Neural cell (in vitro differentiated cells): ENCODE data around the gene STMN3.

Experiments used
- CTCF ChIP-seq: fragments of 450-650 bp; IDR thresholded peaks from 2 replicates; pipeline ENCODE4 v1.5.1; 2014; ENCODE audit warnings: antibody characterized with exemption, mild to moderate bottlenecking, moderate library complexity; ENCODE audit not compliant: poor library complexity, severe bottlenecking
- EP300 ChIP-seq: fragments of 450-650 bp; conservative IDR thresholded peaks from 2 replicates; pipeline ENCODE4 v1.6.1; 2014; ENCODE audit warnings: antibody characterized with exemption, mild to moderate bottlenecking, moderate library complexity; ENCODE audit not compliant: poor library complexity, severe bottlenecking
- EZH2 ChIP-seq: fragments of 200-600, 300-800 bp; shearing (Covaris generic), sonication (generic); IDR thresholded peaks from 2 replicates; pipeline ENCODE4 v1.6.1; 2014; ENCODE audit warnings: antibody characterized with exemption, low read length, borderline replicate concordance, mild to moderate bottlenecking; ENCODE audit not compliant: insufficient read depth, poor library complexity, severe bottlenecking
- MXI1 ChIP-seq: fragments of 450-650 bp; conservative IDR thresholded peaks from 2 replicates; pipeline ENCODE4 v1.6.1; 2014; ENCODE audit warnings: antibody characterized with exemption, mild to moderate bottlenecking; ENCODE audit not compliant: poor library complexity, severe bottlenecking
- POLR2AphosphoS5 ChIP-seq: IDR thresholded peaks from 2 replicates; pipeline ENCODE4 v1.6.1; 2012
- RAD21 ChIP-seq: fragments of 450-650 bp; conservative IDR thresholded peaks from 2 replicates; pipeline ENCODE4 v1.6.1; 2014; ENCODE audit warnings: antibody characterized with exemption, mild to moderate bottlenecking, moderate library complexity
- REST ChIP-seq: IDR thresholded peaks from 2 replicates; pipeline ENCODE4 v1.6.1; 2012; ENCODE audit warnings: borderline replicate concordance

GRCh38 chr20:63655249-63655648, 2.0 kb upstream of the STMN3 start:
- no peak for TF ChIP-seq CTCF
- no peak for TF ChIP-seq REST
- no peak for TF ChIP-seq MXI1
- no peak for TF ChIP-seq EZH2
- no peak for TF ChIP-seq RAD21
- no peak for TF ChIP-seq EP300
- TF ChIP-seq POLR2AphosphoS5: no peak
